Activated CD4-positive, alpha-beta T cell treated with anti-CD3 and anti-CD28 coated beads, Interleukin-10, Interleukin-2, amounts not matched to agents 100 ng/mL and 50 ng/mL, durations not matched to agents 16 hours and 8 hours (primary cell): ENCODE data around the gene IGLON5.

ENCODE experiments used
- DNase-seq: peaks from one replicate; pipeline ENCODE4 v3.0.0-alpha.2; 2020

IGLON5 gene

GRCh38 chr19:51318687-51319648 is 7.5 kb downstream of the IGLON5 start:
- no peak for DNase-seq

GRCh38 chr19:51319649-51320279 is 8.3 kb downstream of the IGLON5 start:
- DNase-seq = no peak

- no peak for DNase-seq
These were observed 8.8 kb downstream of the IGLON5 start for GRCh38 chr19:51320280-51320657.

- no peak for DNase-seq
These were observed 10.4 kb downstream of the IGLON5 start for GRCh38 chr19:51321799-51322198.

- DNase-seq = no peak
These were observed 12.2 kb downstream of the IGLON5 start for GRCh38 chr19:51323481-51324166.

- no peak for DNase-seq
These were observed 12.7 kb downstream of the IGLON5 start for GRCh38 chr19:51324167-51324481.

GRCh38 chr19:51325161-51325976 is 13.9 kb downstream of the IGLON5 start:
- no peak for DNase-seq

- no peak for DNase-seq
These were observed 15.0 kb downstream of the IGLON5 start for GRCh38 chr19:51326216-51327065.

- DNase-seq = peak; percentile 76
These were observed 15.9 kb downstream of the IGLON5 start for GRCh38 chr19:51327066-51328001.

- no peak for DNase-seq
These were observed 18.0 kb downstream of the IGLON5 start for GRCh38 chr19:51329411-51329810.

GRCh38 chr19:51330366-51330765 is 18.9 kb downstream of the IGLON5 start:
- no peak for DNase-seq

GRCh38 chr19:51331193-51331592 is 19.7 kb downstream of the IGLON5 start:
- no peak for DNase-seq

- no peak for DNase-seq
These were observed 20.3 kb downstream of the IGLON5 start for GRCh38 chr19:51331716-51332115.

GRCh38 chr19:51333836-51334460 is 22.5 kb downstream of the IGLON5 start:
- no peak for DNase-seq

GRCh38 chr19:51337141-51337860 is 25.9 kb downstream of the IGLON5 start:
- no peak for DNase-seq

GRCh38 chr19:51337861-51338562 is 26.6 kb downstream of the IGLON5 start:
- DNase-seq = no peak

GRCh38 chr19:51338563-51339312 is 27.3 kb downstream of the IGLON5 start:
- peak; percentile 88 for DNase-seq

- DNase-seq = peak; percentile 17
These were observed 27.9 kb downstream of the IGLON5 start for GRCh38 chr19:51339313-51339686.
